Effector memory CD4-positive, alpha-beta T cell (primary cell): Measurements from ENCODE around the gene PTPRK.

Source experiments
- DNase-seq, 3 donors: peaks; one replicate each; pipeline ENCODE4 v3.0.0-alpha.2; 2020
- H3K27ac ChIP-seq: 2 replicates; pipeline ENCODE4 v1.7.0; 2013; ENCODE audit warnings: mild to moderate bottlenecking, low read length, moderate library complexity; ENCODE audit not compliant: insufficient read depth, poor library complexity, severe bottlenecking
- H3K27me3 ChIP-seq: replicated peaks from 2 replicates; pipeline ENCODE4 v1.7.0; 2013; ENCODE audit warnings: mild to moderate bottlenecking, low read length; ENCODE audit not compliant: insufficient read depth, control insufficient read depth, poor library complexity, severe bottlenecking
- H3K36me3 ChIP-seq: 2 replicates; pipeline ENCODE4 v1.7.0; 2013; ENCODE audit warnings: mild to moderate bottlenecking, low read length, moderate library complexity; ENCODE audit not compliant: control insufficient read depth, insufficient read depth
- H3K4me1 ChIP-seq: 2 replicates; pipeline ENCODE4 v1.7.0; 2013; ENCODE audit warnings: low read length, mild to moderate bottlenecking; ENCODE audit not compliant: control insufficient read depth, insufficient read depth, poor library complexity, severe bottlenecking
- H3K4me3 ChIP-seq: 2 replicates; pipeline ENCODE4 v1.7.0; 2013; ENCODE audit warnings: low read length, low read depth, mild to moderate bottlenecking; ENCODE audit not compliant: insufficient read depth, poor library complexity, severe bottlenecking
- H3K9me3 ChIP-seq: 2 replicates; pipeline ENCODE4 v1.7.0; 2013; ENCODE audit warnings: mild to moderate bottlenecking, low read length, moderate library complexity; ENCODE audit not compliant: control insufficient read depth

Gene PTPRK

GRCh38 chr6:128376952-128377503 lies 143.4 kb downstream of the PTPRK start:
- Histone ChIP-seq H3K4me3 (no peak overlapping the region), H3K27ac (no peak overlapping the region), H3K36me3 (no peaks in the 10 kb centered on the region), H3K4me1 (no peaks in the 10 kb centered on the region), H3K9me3 (no peaks in the 10 kb centered on the region), H3K27me3 (no peaks in the 10 kb centered on the region)
- DNase-seq, result no peak

DNA sequence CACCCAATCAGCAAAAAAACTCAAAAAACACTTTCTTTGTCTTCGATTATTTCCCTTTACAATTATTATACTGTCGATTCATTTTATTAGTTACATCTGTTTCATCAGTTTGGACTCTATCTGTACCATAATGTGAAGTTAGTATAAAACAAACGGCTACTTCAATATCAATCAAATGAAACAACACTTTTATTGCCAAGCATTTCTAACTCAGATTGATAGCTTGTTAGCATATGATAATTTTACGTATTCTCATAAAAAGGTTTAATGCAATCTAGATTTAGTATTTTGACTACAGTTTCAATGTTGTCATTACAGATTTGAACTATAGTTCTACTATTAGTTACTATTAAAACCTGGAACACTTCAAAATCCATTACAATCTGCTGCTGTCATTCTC lies 149.3 kb downstream of the PTPRK start:
- no peaks in the 10 kb centered on the region for H3K36me3 ChIP-seq
- no peaks in the 10 kb centered on the region for H3K4me1 ChIP-seq
- H3K4me3 ChIP-seq, result no peak overlapping the region
- no peak overlapping the region for H3K27ac ChIP-seq
- no peak for DNase-seq
- H3K27me3 ChIP-seq, result no peaks in the 10 kb centered on the region
- no peaks in the 10 kb centered on the region for H3K9me3 ChIP-seq

DNA sequence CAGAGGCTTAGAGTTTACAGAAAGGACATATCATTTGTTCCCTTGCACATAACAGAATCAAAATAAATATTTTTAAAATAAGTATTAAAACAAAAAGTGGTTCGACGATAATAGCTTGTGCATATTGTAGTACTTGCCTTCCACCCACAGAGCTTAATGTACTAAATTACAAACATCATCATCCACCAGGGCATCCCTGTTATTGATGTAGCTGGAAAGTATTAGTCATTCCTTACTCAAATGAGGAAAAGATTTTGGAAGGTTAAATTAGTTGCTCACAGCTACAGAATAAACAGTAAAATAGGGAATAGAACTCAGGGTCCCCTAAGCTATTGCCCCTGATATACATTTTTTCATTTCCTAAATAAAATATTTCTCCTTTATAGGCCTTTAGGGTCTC lies 150.3 kb downstream of the PTPRK start:
- Histone ChIP-seq H3K4me3 (no peak overlapping the region), H3K27ac (no peak overlapping the region), H3K36me3 (no peaks in the 10 kb centered on the region), H3K9me3 (no peaks in the 10 kb centered on the region), H3K27me3 (no peaks in the 10 kb centered on the region), H3K4me1 (no peaks in the 10 kb centered on the region)
- no peak for DNase-seq

GRCh38 chr6:128368213-128368944 lies 152.0 kb downstream of the PTPRK start:
- no peak overlapping the region for H3K27ac ChIP-seq
- H3K36me3 ChIP-seq, result no peaks in the 10 kb centered on the region
- H3K27me3 ChIP-seq, result no peaks in the 10 kb centered on the region
- no peaks in the 10 kb centered on the region for H3K4me1 ChIP-seq
- H3K9me3 ChIP-seq, result no peaks in the 10 kb centered on the region
- H3K4me3 ChIP-seq, result no peak overlapping the region
- no peak for DNase-seq

DNA sequence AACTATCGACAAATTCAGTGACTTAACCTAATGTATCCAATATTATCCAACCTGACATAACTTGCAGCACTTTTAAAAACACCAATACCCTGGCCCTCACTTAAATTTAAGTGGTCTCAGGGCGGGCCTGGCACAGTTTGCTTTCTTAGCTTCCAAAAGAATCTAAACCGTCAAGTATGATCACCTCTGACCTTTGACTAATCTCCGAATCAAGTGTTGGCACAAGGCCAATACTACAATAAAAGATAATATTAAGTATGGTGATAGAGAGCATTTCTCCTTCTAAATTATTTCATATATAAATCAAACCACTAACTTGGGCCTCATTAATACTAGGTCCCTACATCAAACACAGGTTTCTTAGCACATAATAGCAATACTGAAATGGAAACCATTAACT lies 153.0 kb downstream of the PTPRK start:
- Histone ChIP-seq H3K9me3 (no peaks in the 10 kb centered on the region), H3K4me1 (no peaks in the 10 kb centered on the region), H3K27me3 (no peaks in the 10 kb centered on the region), H3K27ac (no peak overlapping the region), H3K4me3 (no peak overlapping the region), H3K36me3 (no peaks in the 10 kb centered on the region)
- DNase-seq, result no peak

DNA sequence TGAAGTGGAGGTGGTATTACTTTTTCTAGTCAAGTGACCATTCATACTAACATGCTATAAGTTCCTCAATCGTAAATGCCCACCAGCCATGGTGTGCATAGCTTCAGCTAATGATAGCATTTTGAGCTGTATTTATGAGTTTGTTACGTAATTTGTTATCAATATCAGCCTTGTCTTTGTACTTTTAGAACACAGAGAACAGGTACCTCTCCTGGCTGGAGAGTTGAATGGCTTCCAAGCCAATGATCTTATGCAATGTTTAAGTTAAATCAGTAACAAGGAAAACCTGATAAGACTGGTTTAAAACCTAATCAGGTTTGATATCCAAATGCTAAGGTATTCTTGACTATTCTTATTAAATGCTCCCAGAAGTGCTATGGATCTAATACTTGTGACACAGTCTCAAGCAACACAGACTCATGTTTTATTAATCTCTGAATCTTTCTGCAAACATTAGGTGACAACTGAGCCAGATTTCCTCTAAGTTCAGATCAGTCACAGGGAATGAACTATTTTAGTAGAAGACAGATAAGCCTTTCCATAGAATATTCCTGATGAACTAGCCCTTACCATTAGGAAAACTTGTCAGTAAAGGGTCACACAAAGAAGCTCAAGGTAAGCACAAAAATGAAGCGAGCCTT lies 154.8 kb downstream of the PTPRK start:
- Histone ChIP-seq H3K4me1 (no peaks in the 10 kb centered on the region), H3K36me3 (no peaks in the 10 kb centered on the region), H3K4me3 (no peak overlapping the region), H3K27me3 (no peaks in the 10 kb centered on the region), H3K9me3 (no peaks in the 10 kb centered on the region), H3K27ac (no peak overlapping the region)
- no peak for DNase-seq

DNA sequence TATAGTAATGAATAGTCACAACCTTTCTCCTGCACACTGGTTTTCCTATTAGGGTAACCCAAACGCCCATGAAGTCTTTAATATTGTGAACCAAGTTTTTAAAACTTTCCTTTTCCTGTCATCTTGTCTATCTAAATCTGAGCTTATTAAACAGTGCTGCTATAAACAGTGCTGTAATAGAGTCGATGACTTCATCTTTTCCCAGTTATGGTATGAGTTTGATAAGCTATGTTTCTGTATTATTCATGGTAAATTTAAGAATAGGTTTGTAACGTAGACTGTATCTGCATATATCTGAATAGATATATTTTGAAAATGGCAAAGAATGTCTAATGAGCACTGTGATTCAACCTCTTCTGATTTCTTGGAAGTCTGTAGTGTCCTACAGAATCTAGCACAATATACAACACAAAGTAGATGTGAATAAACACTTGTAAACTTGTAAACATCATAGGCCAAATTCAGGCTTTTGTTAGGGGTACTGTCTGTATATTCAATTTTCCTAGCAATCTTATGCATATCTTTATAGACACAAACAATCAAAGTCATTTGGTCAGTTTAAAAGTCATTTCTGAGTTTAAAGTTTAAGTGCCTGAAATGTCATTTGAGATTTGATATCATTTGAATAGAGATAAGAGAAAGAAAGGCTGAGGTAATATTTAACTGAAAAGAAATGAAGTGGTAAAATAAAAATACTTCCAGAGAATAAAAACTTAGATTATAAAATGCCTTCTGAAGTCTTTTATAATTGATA lies 155.5 kb downstream of the PTPRK start:
- Histone ChIP-seq H3K9me3 (no peaks in the 10 kb centered on the region), H3K36me3 (no peaks in the 10 kb centered on the region), H3K27me3 (no peaks in the 10 kb centered on the region), H3K27ac (no peak overlapping the region), H3K4me1 (no peaks in the 10 kb centered on the region), H3K4me3 (no peak overlapping the region)
- DNase-seq, result no peak

DNA sequence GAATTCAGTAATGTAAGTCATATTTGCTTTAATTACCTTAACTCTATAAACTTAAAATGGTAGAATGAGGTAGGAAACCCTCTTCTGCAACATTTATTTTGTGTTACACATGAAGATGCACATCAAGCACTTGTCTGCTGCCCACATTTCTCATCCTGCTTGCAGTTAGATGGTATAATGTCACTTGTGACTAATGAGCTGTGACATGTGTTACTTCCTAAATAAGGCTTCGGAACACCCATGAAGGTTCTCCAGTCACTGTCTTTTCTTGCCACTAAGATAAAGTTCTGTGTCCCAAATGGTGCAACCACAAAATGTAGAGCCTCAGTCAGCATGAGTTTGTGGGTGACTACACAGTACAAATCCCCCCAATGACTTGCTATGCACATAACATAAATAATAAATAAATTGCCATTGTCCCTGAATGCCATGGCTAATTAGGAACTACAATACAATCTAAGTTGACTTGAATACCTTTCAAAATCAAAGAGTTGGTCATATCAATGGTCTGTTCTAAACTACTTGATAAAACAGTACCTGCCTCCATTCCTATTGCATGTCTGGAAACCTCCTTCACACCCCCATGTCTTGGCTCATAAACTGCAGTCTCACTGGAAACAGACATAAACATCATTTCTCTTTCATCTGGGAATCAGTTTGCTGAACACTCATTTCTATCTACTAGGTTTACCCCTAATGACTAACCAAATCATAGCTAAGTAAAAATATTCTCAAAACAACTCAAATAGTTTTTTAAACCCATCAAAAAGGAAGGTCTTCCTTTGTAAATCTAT lies 157.2 kb downstream of the PTPRK start:
- DNase-seq, result no peak
- Histone ChIP-seq H3K4me1 (no peaks in the 10 kb centered on the region), H3K36me3 (no peaks in the 10 kb centered on the region), H3K27me3 (no peaks in the 10 kb centered on the region), H3K4me3 (no peak overlapping the region), H3K9me3 (no peaks in the 10 kb centered on the region), H3K27ac (no peak overlapping the region)

GRCh38 chr6:128361378-128361777 lies 159.0 kb downstream of the PTPRK start:
- Histone ChIP-seq H3K4me1 (no peaks in the 10 kb centered on the region), H3K27me3 (no peaks in the 10 kb centered on the region), H3K9me3 (no peaks in the 10 kb centered on the region), H3K36me3 (no peaks in the 10 kb centered on the region), H3K4me3 (no peak overlapping the region), H3K27ac (no peak overlapping the region)
- no peak for DNase-seq
